Type B pancreatic cell (in vitro differentiated cells): ENCODE data around the gene MINDY2. TPM values are rescaled to one million over a fixed set of nuclear protein-coding genes. Genes with fewer than 3 reads are reported as not detected.

Experiments
- DNase-seq: peaks from one replicate; pipeline ENCODE4 v3.0.0; 2021; ENCODE audit warnings: mixed read lengths; ENCODE audit not compliant: unreplicated experiment; ENCODE audit errors: extremely low spot score
- H3K27ac Mint-ChIP-seq: 2 replicates; pipeline ENCODE4 v1.8.0; 2021; ENCODE audit warnings: mild to moderate bottlenecking, mixed read lengths
- H3K27me3 Mint-ChIP-seq: 2 replicates; pipeline ENCODE4 v1.8.0; 2021; ENCODE audit warnings: mixed read lengths
- H3K36me3 Mint-ChIP-seq: 2 replicates; pipeline ENCODE4 v1.8.0; 2021; ENCODE audit warnings: mixed read lengths
- H3K4me1 Mint-ChIP-seq: one replicate; pipeline ENCODE4 v1.8.0; 2021; ENCODE audit warnings: mixed read lengths; ENCODE audit not compliant: unreplicated experiment
- H3K4me3 Mint-ChIP-seq: 2 replicates; pipeline ENCODE4 v1.8.0; 2021; ENCODE audit warnings: mild to moderate bottlenecking, mixed read lengths
- H3K9me3 Mint-ChIP-seq: 2 replicates; pipeline ENCODE4 v1.8.0; 2021; ENCODE audit warnings: mixed read lengths
- total RNA-seq: library from RNA; stranded (reverse); gene quantifications from 2 replicates; pipeline ENCODE4 v1.2.1, GENCODE V29; 2021; ENCODE audit warnings: low replicate concordance
- TF ChIP-seq, protein P1 (sequence below): fragments of 200-600 bp; sonication (generic); conservative IDR thresholded peaks from 2 replicates; pipeline ENCODE4 v1.5.0; 2021; ENCODE audit warnings: antibody characterized with exemption, mild to moderate bottlenecking

Gene MINDY2
- total RNA-seq, 1 donor from 2014 or later = 39.8 TPM

DNA sequence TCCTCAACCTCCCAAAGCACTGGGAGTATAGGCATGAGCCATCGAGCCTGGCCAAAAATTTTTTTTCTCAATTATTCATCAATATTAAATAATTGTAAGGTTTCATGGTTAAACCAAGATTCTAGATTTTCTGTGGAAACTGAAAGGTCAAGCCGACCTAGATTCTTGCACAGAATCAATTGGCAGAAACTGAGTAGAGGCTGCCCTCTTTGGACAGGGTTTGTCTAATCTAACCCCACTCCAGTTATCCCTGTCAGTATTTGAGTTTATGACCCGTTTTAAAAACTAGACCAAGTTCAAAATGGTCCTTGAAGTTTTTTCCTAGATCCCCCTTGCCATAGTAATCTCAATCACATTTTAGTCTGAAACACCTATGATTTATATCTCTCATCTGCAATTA, 13.0 kb upstream of the MINDY2 start:
- Mint-ChIP-seq H3K4me3 (no peak overlapping the region), H3K36me3 (no peaks in the 10 kb centered on the region), H3K9me3 (peaks cover 3% of the 10 kb centered on the region), H3K27ac (no peak overlapping the region), H3K4me1 (peaks cover 7% of the 10 kb centered on the region), H3K27me3 (no peaks in the 10 kb centered on the region)
- TF ChIP-seq, protein P1, sequence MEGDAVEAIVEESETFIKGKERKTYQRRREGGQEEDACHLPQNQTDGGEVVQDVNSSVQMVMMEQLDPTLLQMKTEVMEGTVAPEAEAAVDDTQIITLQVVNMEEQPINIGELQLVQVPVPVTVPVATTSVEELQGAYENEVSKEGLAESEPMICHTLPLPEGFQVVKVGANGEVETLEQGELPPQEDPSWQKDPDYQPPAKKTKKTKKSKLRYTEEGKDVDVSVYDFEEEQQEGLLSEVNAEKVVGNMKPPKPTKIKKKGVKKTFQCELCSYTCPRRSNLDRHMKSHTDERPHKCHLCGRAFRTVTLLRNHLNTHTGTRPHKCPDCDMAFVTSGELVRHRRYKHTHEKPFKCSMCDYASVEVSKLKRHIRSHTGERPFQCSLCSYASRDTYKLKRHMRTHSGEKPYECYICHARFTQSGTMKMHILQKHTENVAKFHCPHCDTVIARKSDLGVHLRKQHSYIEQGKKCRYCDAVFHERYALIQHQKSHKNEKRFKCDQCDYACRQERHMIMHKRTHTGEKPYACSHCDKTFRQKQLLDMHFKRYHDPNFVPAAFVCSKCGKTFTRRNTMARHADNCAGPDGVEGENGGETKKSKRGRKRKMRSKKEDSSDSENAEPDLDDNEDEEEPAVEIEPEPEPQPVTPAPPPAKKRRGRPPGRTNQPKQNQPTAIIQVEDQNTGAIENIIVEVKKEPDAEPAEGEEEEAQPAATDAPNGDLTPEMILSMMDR = peak; percentile 18
- DNase-seq = no peak

DNA sequence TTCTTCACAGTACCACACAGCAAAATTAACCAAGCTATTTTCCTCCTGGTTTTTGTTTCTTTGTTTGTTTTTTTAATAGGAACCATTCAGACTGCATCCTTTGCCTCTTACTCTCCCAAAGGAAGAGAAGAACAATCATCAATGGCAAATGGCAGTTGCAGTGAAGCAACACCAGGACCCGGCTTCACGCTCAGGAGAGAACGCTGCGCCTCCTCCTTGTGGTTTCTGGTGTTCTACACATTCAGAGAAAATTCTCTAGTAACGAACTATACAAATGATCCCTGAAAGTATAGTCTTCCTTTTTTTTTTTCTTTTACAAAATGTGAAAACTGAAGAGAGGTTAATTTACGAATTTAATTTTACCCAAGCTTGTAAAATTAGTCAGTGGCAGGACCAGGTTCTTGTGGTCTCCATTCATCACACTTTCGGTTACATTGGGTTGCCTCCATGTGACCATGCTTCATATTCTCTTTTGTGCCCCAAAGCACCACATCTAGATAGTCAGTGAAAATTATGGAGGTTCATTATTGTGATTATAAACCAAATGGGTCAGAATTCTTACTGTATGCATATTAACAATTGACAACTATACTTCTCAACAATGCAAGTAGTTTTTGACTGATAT, 10.6 kb upstream of the MINDY2 start:
- peaks cover 7% of the 10 kb centered on the region for H3K4me1 Mint-ChIP-seq
- TF ChIP-seq, protein P1 = no peak

DNA sequence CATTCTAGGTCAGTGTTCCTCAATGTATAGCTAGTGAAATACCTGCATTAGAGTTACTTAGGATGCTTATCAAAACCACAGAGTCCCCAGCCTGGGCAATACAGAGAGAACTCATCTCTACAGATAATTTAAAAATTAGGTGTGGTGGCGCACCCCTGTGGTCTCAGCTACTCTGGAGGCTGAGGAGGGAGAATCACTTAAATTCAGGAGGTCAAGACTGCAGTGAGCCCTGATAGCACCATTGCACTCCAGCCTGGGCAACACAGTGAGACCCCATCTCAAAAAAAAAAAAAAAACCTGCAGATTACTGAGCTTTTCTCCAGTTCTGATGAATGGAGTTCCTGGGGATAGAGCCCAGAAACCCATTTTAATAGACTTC, 10.1 kb upstream of the MINDY2 start:
- TF ChIP-seq, protein P1 = no peak
- DNase-seq = no peak
- Mint-ChIP-seq H3K9me3 (peaks cover 4% of the 10 kb centered on the region), H3K27me3 (no peaks in the 10 kb centered on the region), H3K36me3 (no peaks in the 10 kb centered on the region), H3K4me3 (no peak overlapping the region), H3K4me1 (peaks cover 5% of the 10 kb centered on the region), H3K27ac (no peak overlapping the region)

More for the DNA sequence above, 10.6 kb upstream of the MINDY2 start:
- no peaks in the 10 kb centered on the region for H3K36me3 Mint-ChIP-seq
- no peak overlapping the region for H3K4me3 Mint-ChIP-seq
- H3K27me3 Mint-ChIP-seq = no peaks in the 10 kb centered on the region
- DNase-seq = no peak
- peaks cover 4% of the 10 kb centered on the region for H3K9me3 Mint-ChIP-seq
- no peak overlapping the region for H3K27ac Mint-ChIP-seq

DNA sequence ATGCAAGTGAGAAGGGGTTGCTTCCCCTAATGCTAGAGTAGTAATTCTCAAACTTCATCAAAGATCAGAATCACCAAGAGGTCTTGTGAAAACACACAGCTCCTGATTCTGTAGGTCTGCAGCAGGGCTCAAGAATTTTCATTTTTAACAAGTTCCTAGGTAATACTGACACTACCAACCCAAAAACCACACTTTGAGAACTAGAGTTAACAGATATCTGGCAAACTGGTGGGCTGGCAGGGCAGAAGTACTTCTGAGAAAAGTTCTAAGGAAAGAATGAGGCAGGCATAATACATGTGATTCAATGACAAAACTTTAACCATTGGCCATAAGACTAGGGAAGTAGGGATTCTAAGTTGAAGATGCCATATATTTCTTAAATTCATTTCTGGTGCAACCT, 8.8 kb upstream of the MINDY2 start:
- no peak for DNase-seq
- no peaks in the 10 kb centered on the region for H3K36me3 Mint-ChIP-seq
- peaks cover 4% of the 10 kb centered on the region for H3K9me3 Mint-ChIP-seq
- no peaks in the 10 kb centered on the region for H3K27me3 Mint-ChIP-seq
- no peak overlapping the region for H3K4me3 Mint-ChIP-seq
- H3K27ac Mint-ChIP-seq = no peak overlapping the region
- TF ChIP-seq, protein P1 = no peak
- H3K4me1 Mint-ChIP-seq = no peaks in the 10 kb centered on the region

DNA sequence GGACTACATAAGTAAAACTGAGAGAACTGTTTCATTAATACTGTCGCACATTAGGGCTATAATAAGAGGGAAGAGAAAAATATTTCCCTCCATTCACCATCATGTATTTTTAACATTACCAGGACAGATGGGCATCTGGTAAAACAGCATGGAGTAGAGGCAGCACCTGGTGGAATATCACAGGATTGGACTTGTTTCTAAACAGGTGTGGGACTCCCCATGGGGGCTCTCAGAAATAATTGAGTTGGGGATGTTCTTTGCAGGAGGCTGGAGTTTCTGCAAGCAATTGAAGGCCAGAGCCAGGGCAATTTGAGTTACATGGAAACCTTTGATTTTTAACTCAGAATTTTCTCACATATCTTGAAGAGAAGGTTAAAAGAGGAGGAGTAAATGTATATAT, 8.4 kb upstream of the MINDY2 start:
- TF ChIP-seq, protein P1 = no peak
- no peaks in the 10 kb centered on the region for H3K36me3 Mint-ChIP-seq
- no peak overlapping the region for H3K27ac Mint-ChIP-seq
- no peaks in the 10 kb centered on the region for H3K4me1 Mint-ChIP-seq
- no peak overlapping the region for H3K4me3 Mint-ChIP-seq
- H3K9me3 Mint-ChIP-seq = peaks cover 4% of the 10 kb centered on the region
- H3K27me3 Mint-ChIP-seq = no peaks in the 10 kb centered on the region
- no peak for DNase-seq

DNA sequence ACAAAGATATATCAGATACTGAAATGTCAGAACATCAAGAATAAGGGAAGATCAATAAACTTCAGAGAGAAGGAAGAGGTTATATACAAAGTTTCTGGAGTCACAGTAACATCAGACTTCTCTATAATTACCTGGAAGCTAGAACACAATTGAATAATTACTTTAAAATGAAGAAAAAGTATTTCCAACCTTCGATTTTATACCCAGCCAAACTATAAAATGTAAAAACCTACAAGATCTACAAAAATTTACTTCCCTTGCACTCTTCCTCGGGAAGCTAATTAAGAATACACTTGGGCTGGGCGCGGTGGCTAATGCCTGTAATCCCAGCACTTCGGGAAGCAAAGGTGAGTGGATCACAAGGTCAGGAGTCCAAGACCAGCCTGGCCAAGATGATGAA, 6.6 kb upstream of the MINDY2 start:
- Mint-ChIP-seq H3K4me3 (no peak overlapping the region), H3K27ac (no peak overlapping the region), H3K27me3 (no peaks in the 10 kb centered on the region), H3K9me3 (peaks cover 4% of the 10 kb centered on the region), H3K36me3 (no peaks in the 10 kb centered on the region), H3K4me1 (no peaks in the 10 kb centered on the region)
- DNase-seq = no peak
- TF ChIP-seq, protein P1 = no peak
